ENCODE results near the gene TBC1D22A.

DNA sequence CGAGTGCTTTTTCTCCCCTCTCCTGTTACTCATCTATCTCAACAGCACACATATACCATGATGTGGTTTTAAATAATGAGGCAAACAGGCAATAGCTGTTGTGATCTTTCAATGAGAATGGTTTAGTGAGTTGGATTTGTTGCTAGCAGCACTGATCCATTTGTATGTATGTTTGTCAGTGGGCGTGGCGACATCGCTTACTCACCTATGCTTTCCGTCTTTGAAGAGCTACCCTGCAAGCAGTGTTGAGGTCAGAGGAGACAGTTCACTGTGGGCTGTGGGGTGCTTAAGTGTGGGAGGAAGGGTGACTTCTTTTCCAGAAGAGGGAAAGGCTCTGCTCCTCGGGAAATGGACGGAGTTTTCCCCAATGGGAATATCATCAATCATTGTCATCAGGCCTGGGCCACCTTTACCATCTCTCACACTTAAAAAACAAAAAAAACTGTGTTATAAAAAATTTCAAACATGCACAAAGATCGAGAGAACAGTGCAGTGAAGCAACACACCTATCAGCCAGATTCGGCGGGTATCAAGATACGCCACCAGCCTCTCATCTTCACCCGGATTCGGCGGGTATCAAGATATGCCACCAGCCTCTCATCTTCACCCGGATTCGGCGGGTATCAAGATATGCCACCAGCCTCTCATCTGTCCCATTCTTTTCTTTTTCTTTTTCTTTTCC lies 83.8 kb downstream of the TBC1D22A start:
- TF ChIP-seq CTCF (IDR thresholded peaks at IDR 0.05): no peak
- no peak for TF ChIP-seq POLR2A (IDR thresholded peaks at IDR 0.05)

Data from Peyer's patch (tissue), 4 donors.